ENCODE results near the gene RILPL2. TPM values are rescaled to one million over a fixed set of nuclear protein-coding genes. Genes with fewer than 3 reads are reported as not detected.
A peak's percentile ranks its signal among the peaks of the same experiment; 100 is the strongest.

Gene RILPL2
- total RNA-seq, 4 donors from 2014 or later, result 5.4 to 7.6 (median 5.8) TPM

- Histone ChIP-seq H3K27ac (replicated peaks in 1 of 4) (peak overlapping the region; percentile 33 to 62 (median 48)), H3K4me3 (no peak overlapping the region), H3K4me1 (peaks cover 17 to 37% (median 26%) of the 10 kb centered on the region in 4 donors), H3K36me3 (peaks cover 24 to 68% (median 52%) of the 10 kb centered on the region in 4 donors), H3K27me3 (no peaks in the 10 kb centered on the region), H3K9me3 (no peaks in the 10 kb centered on the region)
- DNase-seq (ENCODE audit: extremely low spot score), result no peak
- WGBS, result 64% methylated on average over 13 of the region's 13 CpGs
- TF ChIP-seq EP300 (IDR thresholded peaks at IDR 0.05) (no peak), POLR2A (IDR thresholded peaks at IDR 0.05; ENCODE audit: low read depth) (no peak), POLR2AphosphoS5 (IDR thresholded peaks at IDR 0.05) (no peak)
- TF ChIP-seq, protein P1, sequence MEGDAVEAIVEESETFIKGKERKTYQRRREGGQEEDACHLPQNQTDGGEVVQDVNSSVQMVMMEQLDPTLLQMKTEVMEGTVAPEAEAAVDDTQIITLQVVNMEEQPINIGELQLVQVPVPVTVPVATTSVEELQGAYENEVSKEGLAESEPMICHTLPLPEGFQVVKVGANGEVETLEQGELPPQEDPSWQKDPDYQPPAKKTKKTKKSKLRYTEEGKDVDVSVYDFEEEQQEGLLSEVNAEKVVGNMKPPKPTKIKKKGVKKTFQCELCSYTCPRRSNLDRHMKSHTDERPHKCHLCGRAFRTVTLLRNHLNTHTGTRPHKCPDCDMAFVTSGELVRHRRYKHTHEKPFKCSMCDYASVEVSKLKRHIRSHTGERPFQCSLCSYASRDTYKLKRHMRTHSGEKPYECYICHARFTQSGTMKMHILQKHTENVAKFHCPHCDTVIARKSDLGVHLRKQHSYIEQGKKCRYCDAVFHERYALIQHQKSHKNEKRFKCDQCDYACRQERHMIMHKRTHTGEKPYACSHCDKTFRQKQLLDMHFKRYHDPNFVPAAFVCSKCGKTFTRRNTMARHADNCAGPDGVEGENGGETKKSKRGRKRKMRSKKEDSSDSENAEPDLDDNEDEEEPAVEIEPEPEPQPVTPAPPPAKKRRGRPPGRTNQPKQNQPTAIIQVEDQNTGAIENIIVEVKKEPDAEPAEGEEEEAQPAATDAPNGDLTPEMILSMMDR (IDR thresholded peaks at IDR 0.05), result no peak
- intact Hi-C loops (cut with DNase I), result no loop called here
Measured at GRCh38 chr12:123474485-123475245, 38.2 kb upstream of the RILPL2 start.

- Histone ChIP-seq H3K4me3 (no peak overlapping the region), H3K27me3 (no peaks in the 10 kb centered on the region), H3K27ac (replicated peaks in 1 of 4) (no peak overlapping the region), H3K4me1 (peaks cover 11 to 28% (median 21%) of the 10 kb centered on the region in 4 donors), H3K9me3 (no peaks in the 10 kb centered on the region), H3K36me3 (peaks cover 24 to 49% (median 41%) of the 10 kb centered on the region in 4 donors)
- no peak for DNase-seq (ENCODE audit: extremely low spot score)
- intact Hi-C loops (cut with DNase I), result no loop called here
- TF ChIP-seq POLR2AphosphoS5 (IDR thresholded peaks at IDR 0.05), result no peak
- TF ChIP-seq, protein P1 (IDR thresholded peaks at IDR 0.05), result no peak
- TF ChIP-seq POLR2A (IDR thresholded peaks at IDR 0.05; ENCODE audit: low read depth), result no peak
- no peak for TF ChIP-seq EP300 (IDR thresholded peaks at IDR 0.05)
- 93% methylated on average over 12 of the region's 12 CpGs for WGBS
Measured at GRCh38 chr12:123472438-123472849, 36.0 kb upstream of the RILPL2 start.

- no peak overlapping the region for H3K27ac ChIP-seq (replicated peaks in 1 of 4)
- no peaks in the 10 kb centered on the region for H3K27me3 ChIP-seq
- H3K4me1 ChIP-seq, result peaks cover 18 to 34% (median 25%) of the 10 kb centered on the region in 4 donors
- H3K4me3 ChIP-seq, result no peak overlapping the region
- intact Hi-C loops (cut with DNase I), result no loop called here
- no peaks in the 10 kb centered on the region for H3K9me3 ChIP-seq
- peaks cover 24 to 42% (median 33%) of the 10 kb centered on the region in 4 donors for H3K36me3 ChIP-seq
- TF ChIP-seq, protein P1 (IDR thresholded peaks at IDR 0.05), result no peak
- 79% methylated on average over 8 of the region's 8 CpGs for WGBS
- no peak for DNase-seq (ENCODE audit: extremely low spot score)
Measured at GRCh38 chr12:123471374-123472068, 35.0 kb upstream of the RILPL2 start.

DNA sequence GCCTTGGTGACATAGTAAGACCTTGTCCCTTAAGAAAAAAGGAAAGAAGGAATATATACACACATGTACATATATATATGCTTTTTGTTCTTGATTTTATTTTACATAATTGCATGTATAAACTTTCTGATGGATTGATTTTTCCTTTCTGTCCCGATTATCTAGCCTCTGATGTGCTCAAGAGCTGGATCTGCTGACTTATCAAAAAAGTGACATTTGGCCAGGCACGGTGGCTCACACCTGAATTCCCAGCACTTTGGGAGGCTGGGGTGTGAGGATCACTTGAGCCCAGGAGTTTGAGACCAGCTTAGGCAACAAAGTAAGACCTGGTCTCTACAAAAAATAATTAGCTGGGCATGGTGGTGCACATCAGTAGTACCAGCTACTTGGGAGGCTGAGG lies 33.5 kb upstream of the RILPL2 start:
- no peak overlapping the region for H3K4me3 ChIP-seq
- DNase-seq (ENCODE audit: extremely low spot score), result no peak
- 95% methylated on average over 2 of the region's 2 CpGs for WGBS

More for the DNA sequence above, 33.5 kb upstream of the RILPL2 start:
- H3K9me3 ChIP-seq, result no peaks in the 10 kb centered on the region
- intact Hi-C loops (cut with DNase I), result no loop called here
- H3K4me1 ChIP-seq, result peaks cover 12 to 33% (median 28%) of the 10 kb centered on the region in 4 donors
- H3K27ac ChIP-seq (replicated peaks in 1 of 4), result no peak overlapping the region
- H3K27me3 ChIP-seq, result no peaks in the 10 kb centered on the region
- TF ChIP-seq POLR2A (IDR thresholded peaks at IDR 0.05; ENCODE audit: low read depth) (no peak), POLR2AphosphoS5 (IDR thresholded peaks at IDR 0.05) (no peak), EP300 (IDR thresholded peaks at IDR 0.05) (no peak)
- TF ChIP-seq, protein P1 (IDR thresholded peaks at IDR 0.05), result no peak
- H3K36me3 ChIP-seq, result peaks cover 34 to 51% (median 41%) of the 10 kb centered on the region in 4 donors

Data from esophagus muscularis mucosa (tissue), 4 donors.